Right lobe of liver (tissue), 6 donors: ENCODE measurements around the gene FAM227B. TPM values are rescaled to one million over a fixed set of nuclear protein-coding genes. Genes with fewer than 3 reads are reported as not detected.
"Not testable (repeated sequence)": the region's sequence is repeated elsewhere in the genome, so short reads cannot be mapped to it uniquely, and the experiment has no call there.

Experiments
- ATAC-seq, 4 donors: fragments of 200-7000 bp; cut with Tn5 transposase; one replicate each; pipeline ENCODE4 v1.9.1; 2020; ENCODE audit warnings: mild to moderate bottlenecking in 4 of 4, moderate library complexity in 4 of 4
- DNase-seq, 3 donors: peaks; one replicate each; pipeline ENCODE4 v3.0.0-alpha.2; 2020
- H3K27ac ChIP-seq, 3 donors: fragments of 200-600 bp; one replicate each; pipeline ENCODE4 v1.8.0; 2022
- H3K27me3 ChIP-seq, 2 donors: fragments of 200-600 bp; one replicate each; pipeline ENCODE4 v1.8.0; 2022
- H3K36me3 ChIP-seq, 4 donors: fragments of 200-600 bp; sonication (generic) in 1 of 4; one replicate each; pipeline versions ENCODE4 v1.5.1 to v1.8.0; 2017 to 2022; ENCODE audit warnings: control low read depth in 1 of 4
- H3K4me1 ChIP-seq, 4 donors: fragments of 200-600 bp; sonication (generic) in 1 of 4; one replicate each; pipeline versions ENCODE4 v1.5.1 to v1.8.0; 2017 to 2022; ENCODE audit warnings: control low read depth in 1 of 4
- H3K4me3 ChIP-seq, 3 donors: fragments of 200-600 bp; one replicate each; pipeline ENCODE4 v1.8.0; 2022
- H3K9me3 ChIP-seq, 4 donors: fragments of 200-600 bp; sonication (generic) in 1 of 4; one replicate each; pipeline versions ENCODE4 v1.5.1 to v1.8.0; 2017 to 2022; ENCODE audit warnings: control low read depth in 1 of 4
- POLR2A ChIP-seq: fragments of 450-650 bp; IDR thresholded peaks from one replicate; pipeline ENCODE4 v1.6.1; 2017; ENCODE audit warnings: antibody characterized with exemption, mild to moderate bottlenecking
- WGBS: methylation state at CpG from one replicate; pipeline ENCODE4 v1.1.6; 2018; ENCODE audit warnings: low coverage, low lambda C conversion rate; ENCODE audit not compliant: insufficient coverage; ENCODE audit errors: missing lambda C conversion rate; 5-methylcytosine and 5-hydroxymethylcytosine counted together
- intact Hi-C, 2 donors: fragments of 100-400 bp; cut with DNase I; formaldehyde crosslinking; loops; one replicate each; pipeline versions ENCODE4 v1.11.2 to v1.14.1; 2022
- total RNA-seq, 6 experiments: library from RNA; depleted of rRNA in 2 of 6; stranded (reverse); fragments of >200 nt in 2 of 6; fragmentation: NEBNext Ultra II Directional in 3 of 6; extraction: Animal tissue kit (Norgen Biotek cat#: 25700) in 3 of 6; gene quantifications; one replicate each; pipeline versions ENCODE4 v1.1.0 to v1.2.4, GENCODE V29; 2016 to 2023
- TF ChIP-seq, protein P1 (sequence below), 4 donors: fragments of 200-600 bp in 3 of 4; fragments of 450-650 bp in 1 of 4; IDR thresholded peaks; one replicate each; pipeline versions ENCODE4 v1.5.1 to v1.8.0; 2016 to 2022; ENCODE audit warnings: antibody characterized with exemption in 4 of 4, mild to moderate bottlenecking in 2 of 4
- donor health status: DM: no; HTN: yes; CAD: no.
- donor health status: DM: no; HTN: no; CAD: no.
- donor health status: DM: no; HTN: no; CAD: no.
- donor health status: DM: no; HTN: yes; CAD: no.
- donor health status: DM: no; HTN: yes; CAD: no.

Gene FAM227B
- total RNA-seq, 6 experiments from 2014 or later, result 1.3 to 3.2 (median 2.0) TPM

DNA sequence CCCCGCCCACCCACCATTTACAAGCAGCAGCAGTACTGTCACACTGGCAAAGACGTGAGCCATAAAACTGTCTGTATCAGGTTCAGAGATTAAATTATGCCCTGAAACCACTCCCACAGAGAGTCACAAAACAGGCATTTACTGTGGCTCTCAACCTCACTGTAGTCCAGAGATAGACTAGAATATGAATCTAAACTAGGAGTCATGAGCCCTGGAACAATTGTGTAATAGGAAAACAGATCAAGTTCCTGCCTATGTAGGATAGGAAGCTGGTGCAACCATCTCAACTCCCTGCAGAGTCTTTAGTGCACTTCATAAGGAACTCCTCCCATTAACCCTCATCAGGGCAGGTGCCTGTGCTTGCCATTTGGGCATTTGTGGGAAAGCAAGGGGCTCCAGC is 61.7 kb downstream of the FAM227B start:
- TF ChIP-seq, protein P1, sequence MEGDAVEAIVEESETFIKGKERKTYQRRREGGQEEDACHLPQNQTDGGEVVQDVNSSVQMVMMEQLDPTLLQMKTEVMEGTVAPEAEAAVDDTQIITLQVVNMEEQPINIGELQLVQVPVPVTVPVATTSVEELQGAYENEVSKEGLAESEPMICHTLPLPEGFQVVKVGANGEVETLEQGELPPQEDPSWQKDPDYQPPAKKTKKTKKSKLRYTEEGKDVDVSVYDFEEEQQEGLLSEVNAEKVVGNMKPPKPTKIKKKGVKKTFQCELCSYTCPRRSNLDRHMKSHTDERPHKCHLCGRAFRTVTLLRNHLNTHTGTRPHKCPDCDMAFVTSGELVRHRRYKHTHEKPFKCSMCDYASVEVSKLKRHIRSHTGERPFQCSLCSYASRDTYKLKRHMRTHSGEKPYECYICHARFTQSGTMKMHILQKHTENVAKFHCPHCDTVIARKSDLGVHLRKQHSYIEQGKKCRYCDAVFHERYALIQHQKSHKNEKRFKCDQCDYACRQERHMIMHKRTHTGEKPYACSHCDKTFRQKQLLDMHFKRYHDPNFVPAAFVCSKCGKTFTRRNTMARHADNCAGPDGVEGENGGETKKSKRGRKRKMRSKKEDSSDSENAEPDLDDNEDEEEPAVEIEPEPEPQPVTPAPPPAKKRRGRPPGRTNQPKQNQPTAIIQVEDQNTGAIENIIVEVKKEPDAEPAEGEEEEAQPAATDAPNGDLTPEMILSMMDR (IDR thresholded peaks at IDR 0.05), result no peak
- TF ChIP-seq POLR2A, result no peak
- 55% methylated on average over 2 of the region's 2 CpGs for WGBS
- ATAC-seq, result no peak
- no peaks in the 10 kb centered on the region for H3K4me1 ChIP-seq
- H3K9me3 ChIP-seq, result peaks cover 0 to 26% (median 2%) of the 10 kb centered on the region in 4 donors
- no peak overlapping the region for H3K27ac ChIP-seq
- intact Hi-C loops, result no loop called here
- no peaks in the 10 kb centered on the region for H3K36me3 ChIP-seq
- H3K27me3 ChIP-seq, result no peaks in the 10 kb centered on the region
- no peak for DNase-seq
- no peak overlapping the region for H3K4me3 ChIP-seq

DNA sequence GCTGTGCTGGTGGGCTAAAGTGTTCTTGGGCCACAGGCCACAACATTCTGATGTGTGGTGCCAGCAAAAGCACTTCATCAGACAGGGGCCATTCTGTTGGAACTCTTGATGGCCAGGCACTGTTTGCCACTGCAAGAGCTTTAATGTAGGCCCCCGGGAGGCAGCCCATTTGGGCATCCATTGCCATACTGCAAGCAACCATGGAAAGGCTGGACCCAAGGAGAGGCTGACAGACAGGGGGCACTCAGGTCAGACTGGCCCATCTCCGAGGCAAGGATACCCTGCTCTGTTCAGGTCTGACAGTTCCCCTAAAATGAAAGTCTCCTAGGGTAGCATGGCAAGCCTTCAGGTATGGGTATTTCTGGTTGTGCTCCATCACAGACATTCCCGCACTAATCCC is 64.2 kb downstream of the FAM227B start:
- H3K27ac ChIP-seq, result no peak overlapping the region
- H3K4me1 ChIP-seq, result no peaks in the 10 kb centered on the region
- no CpG with 5 or more reads among the region's 3 CpGs for WGBS
- no peak for TF ChIP-seq POLR2A
- TF ChIP-seq, protein P1 (IDR thresholded peaks at IDR 0.05), result no peak
- H3K27me3 ChIP-seq, result no peaks in the 10 kb centered on the region
- ATAC-seq (no peak), DNase-seq (no peak)
- no peaks in the 10 kb centered on the region for H3K36me3 ChIP-seq
- H3K9me3 ChIP-seq, result peaks cover 0 to 11% (median 0%) of the 10 kb centered on the region in 4 donors
- H3K4me3 ChIP-seq, result no peak overlapping the region
- intact Hi-C loops, result no loop called here

DNA sequence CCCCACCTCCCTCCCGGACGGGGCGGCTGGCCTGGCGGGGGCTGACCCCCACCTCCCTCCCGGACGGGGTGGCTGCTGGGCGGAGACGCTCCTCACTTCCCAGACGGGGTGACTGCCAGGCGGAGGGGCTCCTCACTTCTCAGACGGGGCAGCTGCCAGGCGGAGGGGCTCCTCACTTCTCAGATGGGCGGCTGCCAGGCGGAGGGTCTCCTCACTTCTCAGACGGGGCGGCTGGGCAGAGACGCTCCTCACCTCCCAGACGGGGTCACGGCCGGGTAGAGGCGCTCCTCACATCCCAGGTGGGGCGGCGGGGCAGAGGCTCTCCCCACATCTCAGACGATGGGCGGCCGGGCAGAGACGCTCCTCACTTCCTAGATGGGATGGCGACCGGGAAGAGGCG is 70.3 kb downstream of the FAM227B start:
- WGBS, result no CpG with 5 or more reads among the region's 30 CpGs
- intact Hi-C loops, H3K27ac ChIP-seq, DNase-seq, H3K4me3 ChIP-seq, H3K27me3 ChIP-seq, H3K4me1 ChIP-seq, H3K9me3 ChIP-seq, ATAC-seq, H3K36me3 ChIP-seq: not testable (repeated sequence)

DNA sequence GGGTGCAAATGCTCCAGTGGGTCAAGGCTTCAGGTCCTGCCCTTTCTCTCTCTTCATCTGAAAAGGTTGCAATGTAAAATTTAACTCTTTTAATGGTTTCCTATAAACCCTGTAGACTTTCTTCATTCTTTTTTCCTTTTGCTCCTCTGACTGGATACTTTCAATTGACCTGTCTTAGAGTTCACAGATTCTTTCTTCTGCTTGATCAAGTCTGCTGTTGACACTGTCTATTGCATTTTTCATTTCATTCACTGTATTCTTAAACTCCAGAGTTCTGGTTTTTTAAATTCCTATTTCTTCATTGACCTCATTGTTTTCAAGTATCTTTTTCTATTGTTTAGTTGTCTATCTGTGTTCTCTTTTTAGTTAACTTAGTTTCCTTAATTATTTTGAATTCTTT is 82.1 kb downstream of the FAM227B start:
- DNase-seq, result no peak
- no peak overlapping the region for H3K27ac ChIP-seq
- H3K4me1 ChIP-seq, result no peaks in the 10 kb centered on the region
- intact Hi-C loops, result no loop called here
- no peaks in the 10 kb centered on the region for H3K36me3 ChIP-seq
- H3K4me3 ChIP-seq, result no peak overlapping the region
- TF ChIP-seq, protein P1 (IDR thresholded peaks at IDR 0.05), result no peak
- TF ChIP-seq POLR2A, result no peak
- no peaks in the 10 kb centered on the region for H3K9me3 ChIP-seq
- H3K27me3 ChIP-seq, result no peaks in the 10 kb centered on the region
- no peak for ATAC-seq

DNA sequence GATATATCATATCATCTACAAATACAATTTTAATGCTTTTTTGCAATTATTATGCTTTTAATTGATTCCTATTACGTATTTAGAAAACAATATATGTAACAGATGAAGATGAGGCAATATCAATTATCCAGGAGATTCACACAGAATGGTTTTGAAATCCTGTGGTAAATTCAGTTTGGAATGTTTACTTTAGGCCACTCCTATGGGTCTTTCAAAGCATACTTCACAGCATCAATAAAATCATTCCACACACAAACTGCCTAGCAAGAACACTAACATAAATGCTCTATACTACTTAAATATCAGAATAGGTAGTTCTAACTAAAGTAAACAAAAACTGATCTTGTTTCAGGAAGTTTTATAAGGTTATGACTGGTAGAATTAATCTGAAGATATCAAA is 90.5 kb downstream of the FAM227B start:
- Histone ChIP-seq H3K9me3 (no peaks in the 10 kb centered on the region), H3K4me1 (no peaks in the 10 kb centered on the region), H3K36me3 (no peaks in the 10 kb centered on the region), H3K27ac (no peak overlapping the region), H3K27me3 (no peaks in the 10 kb centered on the region), H3K4me3 (no peak overlapping the region)
- ATAC-seq (no peak), DNase-seq (no peak)
- TF ChIP-seq POLR2A, result no peak
- TF ChIP-seq, protein P1 (IDR thresholded peaks at IDR 0.05), result no peak
- WGBS, result 85% methylated on average over 1 of the region's 1 CpG
- intact Hi-C loops, result no loop called here
